GM18502 (cell line): ENCODE measurements around the gene PLEKHO1.

ENCODE experiments used
- ATAC-seq: cut with Tn5 transposase; IDR thresholded peaks from one replicate; pipeline ENCODE4 v1.9.1; 2021; ENCODE audit warnings: mild to moderate bottlenecking; ENCODE audit not compliant: unreplicated experiment, poor library complexity

The PLEKHO1 gene

DNA sequence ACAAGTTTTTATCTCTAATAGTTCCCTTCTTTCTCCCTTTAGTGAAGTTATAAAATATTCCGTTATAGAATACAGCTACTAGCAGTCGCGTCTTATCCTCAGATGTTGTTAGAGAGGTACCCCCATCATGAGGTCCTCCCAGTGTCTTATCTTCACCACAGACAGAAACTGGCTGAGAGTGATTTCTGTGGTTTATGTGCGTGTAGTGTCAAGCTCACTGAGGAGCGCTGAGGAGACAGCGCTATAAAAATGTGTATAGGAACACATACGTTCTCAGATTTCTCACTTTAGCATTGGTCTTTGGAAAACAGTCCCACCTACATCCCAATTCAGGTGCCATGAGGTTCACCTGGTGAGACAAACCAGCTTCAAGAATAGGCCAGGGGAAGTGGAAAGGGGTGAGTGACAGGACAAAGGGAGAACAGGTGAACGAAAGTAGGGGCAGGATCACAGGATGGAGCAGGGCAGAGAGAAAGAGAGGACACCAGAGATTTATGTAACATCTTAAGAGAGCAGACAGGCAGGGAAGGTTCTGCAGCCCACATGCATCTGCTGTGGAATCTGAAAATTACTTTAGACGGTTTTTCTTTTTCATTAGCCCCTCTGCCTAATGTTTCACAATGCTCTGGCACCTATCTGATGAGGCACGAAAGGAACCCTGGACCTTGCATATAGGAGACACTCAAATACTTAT is 2.7 kb upstream of the PLEKHO1 start:
- no peak for ATAC-seq

GRCh38 chr1:150148837-150149270 is 862 bp upstream of the PLEKHO1 start:
- ATAC-seq: no peak

DNA sequence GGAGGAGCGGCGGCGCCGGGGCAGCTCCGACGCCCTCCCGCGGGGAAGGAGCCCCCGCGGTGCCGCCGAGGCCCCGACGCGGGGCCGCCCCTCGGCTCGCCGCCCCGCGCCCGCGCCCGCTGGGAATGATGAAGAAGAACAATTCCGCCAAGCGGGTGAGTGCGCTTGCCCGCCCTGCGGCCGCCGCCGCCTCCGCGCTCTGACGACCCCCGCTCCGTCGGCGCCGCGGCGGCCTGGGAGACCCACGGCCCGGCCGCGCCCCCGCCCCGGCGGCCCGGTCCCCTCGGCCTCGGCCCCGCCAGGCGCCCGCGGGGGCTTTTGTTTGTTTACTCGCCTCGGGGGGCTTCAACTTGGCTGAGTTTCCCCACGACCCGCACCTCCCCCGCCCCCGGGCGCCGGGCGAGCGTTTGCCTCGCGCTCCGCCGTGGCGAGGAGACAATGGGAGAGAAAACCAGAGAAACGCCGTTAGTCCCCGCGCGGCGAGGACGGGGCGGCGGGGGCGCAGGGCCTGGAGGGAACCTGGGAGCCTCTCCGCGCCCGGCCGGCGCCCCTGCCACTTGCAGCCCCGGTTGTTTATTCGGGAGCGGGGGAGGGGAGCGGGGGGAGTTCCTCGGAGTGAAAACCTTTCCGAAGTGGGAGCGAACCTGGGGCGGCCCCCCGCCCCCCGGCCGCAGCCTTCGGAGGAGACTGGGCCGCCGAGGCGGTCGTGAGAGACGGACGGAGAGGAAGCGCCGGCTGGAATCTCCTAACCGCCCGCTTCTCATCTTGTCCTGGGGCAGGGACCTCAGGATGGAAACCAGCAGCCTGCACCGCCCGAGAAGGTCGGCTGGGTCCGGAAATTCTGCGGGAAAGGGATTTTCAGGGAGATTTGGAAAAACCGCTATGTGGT is 661 bp downstream of the PLEKHO1 start:
- peak; percentile 16 for ATAC-seq

DNA sequence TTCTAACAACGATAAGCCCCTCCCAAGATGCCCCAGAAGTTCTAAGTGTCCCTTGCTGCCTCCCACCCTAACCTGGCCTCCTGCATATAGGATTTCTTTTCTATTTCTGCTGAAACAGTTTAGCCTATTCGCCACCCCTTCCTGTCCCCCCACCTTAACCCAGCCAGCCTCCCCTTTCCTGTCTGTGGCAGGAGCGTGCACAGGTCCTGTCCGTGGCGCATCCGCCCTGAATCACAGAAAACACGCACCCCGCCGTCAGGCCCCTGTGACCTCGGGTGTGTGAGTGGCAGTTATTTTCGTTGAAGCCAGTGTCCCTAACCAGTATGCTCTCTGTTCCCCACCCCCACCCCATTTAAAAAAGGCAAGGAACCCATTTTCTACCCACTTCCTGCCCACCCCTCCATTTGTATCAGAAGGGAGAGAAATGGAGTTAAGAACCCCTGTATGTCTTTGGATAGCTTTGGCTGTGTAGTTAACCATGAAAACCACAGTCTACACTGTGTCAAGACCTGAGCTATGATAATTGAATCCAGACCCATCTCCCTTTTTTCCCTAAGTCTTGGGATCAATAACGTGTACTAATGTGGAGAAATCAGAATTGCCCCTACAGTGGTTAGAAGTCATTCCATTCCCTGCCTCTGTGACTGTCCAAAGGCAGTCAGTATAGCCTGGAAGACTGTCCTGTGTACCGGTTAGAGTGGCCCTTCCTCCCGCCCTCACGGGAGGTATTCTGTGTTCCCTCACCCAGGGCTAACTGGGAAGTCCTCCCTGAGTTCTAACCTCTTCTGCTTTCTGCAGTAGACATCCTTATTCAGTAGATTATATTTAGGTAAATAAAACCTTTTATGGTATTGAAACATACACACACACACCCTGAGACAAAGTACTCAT is 1.8 kb downstream of the PLEKHO1 start:
- ATAC-seq: peak; percentile 34

DNA sequence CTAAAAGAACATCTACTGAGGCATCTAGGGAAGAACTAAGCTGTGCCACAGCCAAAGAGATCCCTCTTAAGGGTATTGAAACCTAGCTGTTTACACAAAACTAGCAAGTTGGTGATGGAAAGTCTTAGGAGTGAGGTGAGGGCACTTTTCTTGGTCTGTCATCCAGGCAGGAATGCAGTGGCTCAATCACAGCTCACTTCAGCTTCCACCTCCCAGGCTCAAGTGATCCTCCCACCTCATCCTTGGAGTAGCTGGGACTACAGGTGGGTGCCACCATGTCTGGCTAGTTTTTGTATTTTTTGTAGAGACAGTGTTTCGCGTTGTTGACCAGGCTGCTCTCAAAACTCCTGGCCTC is 2.4 kb downstream of the PLEKHO1 start:
- ATAC-seq: no peak

- no peak for ATAC-seq
Observed at GRCh38 chr1:150152772-150153456, 3.2 kb downstream of the PLEKHO1 start.

DNA sequence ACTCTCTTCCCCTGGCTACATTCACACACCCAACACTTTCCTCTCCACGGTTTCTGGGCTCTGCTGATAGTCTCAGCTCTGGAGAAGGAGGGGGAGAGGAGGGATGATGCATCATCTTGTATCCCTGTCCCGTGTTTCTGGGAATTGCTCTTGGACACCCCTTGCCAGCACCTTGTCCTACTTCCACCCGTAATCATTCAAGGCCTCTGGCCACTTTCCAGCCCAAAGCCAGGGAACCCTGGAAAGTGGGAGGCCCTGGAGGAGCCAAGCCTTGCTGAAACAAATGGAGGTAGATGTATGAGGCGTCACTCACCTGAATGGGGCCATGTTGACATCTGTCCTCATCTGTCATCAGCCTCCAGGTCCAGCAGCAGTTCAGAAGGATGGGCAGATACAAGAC is 4.4 kb downstream of the PLEKHO1 start:
- ATAC-seq: no peak

GRCh38 chr1:150155413-150156071 is 5.8 kb downstream of the PLEKHO1 start:
- ATAC-seq: no peak

- no peak for ATAC-seq
Observed at GRCh38 chr1:150156868-150157603, 7.3 kb downstream of the PLEKHO1 start.

- ATAC-seq: no peak
Observed at GRCh38 chr1:150159550-150159949, 9.8 kb downstream of the PLEKHO1 start.

DNA sequence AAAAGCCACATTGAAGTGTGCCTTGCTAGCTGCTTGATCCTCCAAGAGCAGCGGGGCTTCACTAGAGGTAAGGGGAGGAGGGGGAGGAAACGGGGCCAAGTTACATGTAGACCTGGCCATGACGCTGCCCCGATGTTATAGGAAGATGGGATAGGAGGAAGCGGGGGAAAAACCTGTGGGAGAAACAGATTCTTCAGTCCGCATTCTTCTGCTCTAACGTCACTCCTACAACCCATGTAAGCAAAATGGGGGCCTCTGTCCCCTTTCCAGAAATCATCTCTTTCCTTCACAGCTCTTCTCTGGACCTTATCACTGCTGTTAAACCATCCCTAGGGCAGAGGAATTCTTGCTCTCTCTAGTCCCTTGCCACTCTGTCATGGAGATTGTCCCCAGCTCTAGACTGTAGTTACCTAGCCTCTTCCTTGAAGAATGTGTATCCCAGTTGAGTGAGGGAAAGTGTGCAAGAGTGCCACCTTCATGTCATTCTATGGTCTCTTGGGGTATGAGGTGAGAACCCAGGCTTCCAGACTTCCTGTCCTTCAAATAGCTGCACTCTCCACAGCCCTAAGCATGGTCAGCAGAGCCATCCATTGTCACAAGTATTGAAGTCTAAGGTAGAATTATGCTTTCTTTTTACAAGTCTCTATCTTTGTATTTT is 11.4 kb downstream of the PLEKHO1 start:
- no peak for ATAC-seq

GRCh38 chr1:150161747-150162581 is 12.2 kb downstream of the PLEKHO1 start:
- no peak for ATAC-seq

GRCh38 chr1:150162582-150162861 is 12.8 kb downstream of the PLEKHO1 start:
- ATAC-seq: no peak

- peak; percentile 47 for ATAC-seq
Observed at GRCh38 chr1:150162862-150163706, 13.4 kb downstream of the PLEKHO1 start.

GRCh38 chr1:150164224-150164623 is 14.5 kb downstream of the PLEKHO1 start:
- ATAC-seq: no peak

DNA sequence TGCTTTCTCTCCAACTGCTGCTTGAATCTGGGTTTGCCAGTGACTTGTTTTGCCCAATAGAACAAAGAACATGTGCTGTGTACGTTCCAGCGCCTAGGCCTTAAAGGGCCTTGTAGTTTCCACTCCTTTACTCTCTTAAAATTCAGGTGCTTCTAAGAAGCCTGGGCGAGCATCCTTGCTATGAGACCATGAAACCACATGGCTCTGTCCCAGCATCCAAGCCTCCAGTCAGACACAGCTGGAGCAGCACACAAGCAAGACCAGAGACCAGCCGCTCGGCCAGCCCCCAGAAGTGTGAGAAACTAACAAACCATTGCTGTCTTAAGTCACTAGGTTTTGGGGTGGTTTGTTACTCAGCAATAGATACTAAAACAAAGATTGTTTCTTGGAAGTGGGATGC is 15.1 kb downstream of the PLEKHO1 start:
- ATAC-seq: no peak
